ENCODE measurements around the gene ZNF580.

Gene ZNF580

GRCh38 chr19:55615543-55616394 is 25.0 kb upstream of the ZNF580 start:
- TF ChIP-seq REST (IDR thresholded peaks at IDR 0.05; ENCODE audit: low read depth), result no peak
- no peak for TF ChIP-seq RAD21 (IDR thresholded peaks at IDR 0.05; ENCODE audit: low read depth)
- TF ChIP-seq ZBTB7A (IDR thresholded peaks at IDR 0.05; ENCODE audit: low read depth), result no peak
- TF ChIP-seq MAX (IDR thresholded peaks at IDR 0.05), result no peak
- no peak for TF ChIP-seq TCF12 (IDR thresholded peaks at IDR 0.05; ENCODE audit: low read depth)
- TF ChIP-seq CEBPB (IDR thresholded peaks at IDR 0.05), result no peak
- TF ChIP-seq NFIC (IDR thresholded peaks at IDR 0.05), result no peak
- TF ChIP-seq FOXM1 (IDR thresholded peaks at IDR 0.05; ENCODE audit: borderline replicate concordance, low read depth), result no peak
- TF ChIP-seq TAF1 (IDR thresholded peaks at IDR 0.05; ENCODE audit: low read depth), result no peak
- TF ChIP-seq EGR1 (IDR thresholded peaks at IDR 0.05), result no peak
- no peak for TF ChIP-seq TEAD4 (IDR thresholded peaks at IDR 0.05)
- no peak for TF ChIP-seq USF1 (IDR thresholded peaks at IDR 0.05)
- TF ChIP-seq YY1 (IDR thresholded peaks at IDR 0.05; ENCODE audit: low read depth), result no peak
- TF ChIP-seq CREB1 (IDR thresholded peaks at IDR 0.05; ENCODE audit: low read depth), result no peak
- no peak for TF ChIP-seq EP300 (IDR thresholded peaks at IDR 0.05; ENCODE audit: borderline replicate concordance)

- TF ChIP-seq ZBTB7A (IDR thresholded peaks at IDR 0.05; ENCODE audit: low read depth) (no peak), MAX (IDR thresholded peaks at IDR 0.05) (no peak), CREB1 (IDR thresholded peaks at IDR 0.05; ENCODE audit: low read depth) (no peak), EGR1 (IDR thresholded peaks at IDR 0.05) (no peak), TAF1 (IDR thresholded peaks at IDR 0.05; ENCODE audit: low read depth) (no peak), USF1 (IDR thresholded peaks at IDR 0.05) (no peak), EP300 (IDR thresholded peaks at IDR 0.05; ENCODE audit: borderline replicate concordance) (no peak), NFIC (IDR thresholded peaks at IDR 0.05) (no peak)
Observed at GRCh38 chr19:55616395-55616875, 24.4 kb upstream of the ZNF580 start.

GRCh38 chr19:55617426-55617825 is 23.4 kb upstream of the ZNF580 start:
- no peak for TF ChIP-seq EGR1 (IDR thresholded peaks at IDR 0.05)
- no peak for TF ChIP-seq EP300 (IDR thresholded peaks at IDR 0.05; ENCODE audit: borderline replicate concordance)
- no peak for TF ChIP-seq CREB1 (IDR thresholded peaks at IDR 0.05; ENCODE audit: low read depth)
- no peak for TF ChIP-seq ZBTB7A (IDR thresholded peaks at IDR 0.05; ENCODE audit: low read depth)
- TF ChIP-seq YY1 (IDR thresholded peaks at IDR 0.05; ENCODE audit: low read depth), result no peak
- no peak for TF ChIP-seq TCF12 (IDR thresholded peaks at IDR 0.05; ENCODE audit: low read depth)
- TF ChIP-seq NFIC (IDR thresholded peaks at IDR 0.05), result no peak
- no peak for TF ChIP-seq CEBPB (IDR thresholded peaks at IDR 0.05)
- no peak for TF ChIP-seq TAF1 (IDR thresholded peaks at IDR 0.05; ENCODE audit: low read depth)
- TF ChIP-seq MAX (IDR thresholded peaks at IDR 0.05), result no peak
- TF ChIP-seq REST (IDR thresholded peaks at IDR 0.05; ENCODE audit: low read depth), result no peak
- TF ChIP-seq RAD21 (IDR thresholded peaks at IDR 0.05; ENCODE audit: low read depth), result no peak

- no peak for TF ChIP-seq ZBTB7A (IDR thresholded peaks at IDR 0.05; ENCODE audit: low read depth)
- no peak for TF ChIP-seq EGR1 (IDR thresholded peaks at IDR 0.05)
- TF ChIP-seq MAX (IDR thresholded peaks at IDR 0.05), result no peak
Observed at GRCh38 chr19:55618426-55618825, 22.4 kb upstream of the ZNF580 start.

GRCh38 chr19:55619286-55619685 is 21.5 kb upstream of the ZNF580 start:
- TF ChIP-seq TEAD4 (IDR thresholded peaks at IDR 0.05), result no peak
- no peak for TF ChIP-seq RAD21 (IDR thresholded peaks at IDR 0.05; ENCODE audit: low read depth)
- TF ChIP-seq CEBPB (IDR thresholded peaks at IDR 0.05), result no peak
- no peak for TF ChIP-seq REST (IDR thresholded peaks at IDR 0.05; ENCODE audit: low read depth)
- no peak for TF ChIP-seq CREB1 (IDR thresholded peaks at IDR 0.05; ENCODE audit: low read depth)
- no peak for TF ChIP-seq TAF1 (IDR thresholded peaks at IDR 0.05; ENCODE audit: low read depth)
- TF ChIP-seq EGR1 (IDR thresholded peaks at IDR 0.05), result no peak
- no peak for TF ChIP-seq EP300 (IDR thresholded peaks at IDR 0.05; ENCODE audit: borderline replicate concordance)
- TF ChIP-seq ZBTB7A (IDR thresholded peaks at IDR 0.05; ENCODE audit: low read depth), result no peak
- no peak for TF ChIP-seq FOXM1 (IDR thresholded peaks at IDR 0.05; ENCODE audit: borderline replicate concordance, low read depth)
- TF ChIP-seq USF1 (IDR thresholded peaks at IDR 0.05), result no peak
- no peak for TF ChIP-seq NFIC (IDR thresholded peaks at IDR 0.05)
- TF ChIP-seq YY1 (IDR thresholded peaks at IDR 0.05; ENCODE audit: low read depth), result no peak
- no peak for TF ChIP-seq MAX (IDR thresholded peaks at IDR 0.05)
- no peak for TF ChIP-seq TCF12 (IDR thresholded peaks at IDR 0.05; ENCODE audit: low read depth)

All from Ishikawa (cell line).